HG03108 (cell line): Measurements from ENCODE around the gene KRTAP12-2.
"Not testable (repeated sequence)": the region's sequence is repeated elsewhere in the genome, so short reads cannot be mapped to it uniquely, and the experiment has no call there.

Experiments
- ATAC-seq: cut with Tn5 transposase; IDR thresholded peaks from one replicate; pipeline ENCODE4 v1.9.1; 2021; ENCODE audit warnings: moderate library complexity; ENCODE audit not compliant: unreplicated experiment

Gene KRTAP12-2

DNA sequence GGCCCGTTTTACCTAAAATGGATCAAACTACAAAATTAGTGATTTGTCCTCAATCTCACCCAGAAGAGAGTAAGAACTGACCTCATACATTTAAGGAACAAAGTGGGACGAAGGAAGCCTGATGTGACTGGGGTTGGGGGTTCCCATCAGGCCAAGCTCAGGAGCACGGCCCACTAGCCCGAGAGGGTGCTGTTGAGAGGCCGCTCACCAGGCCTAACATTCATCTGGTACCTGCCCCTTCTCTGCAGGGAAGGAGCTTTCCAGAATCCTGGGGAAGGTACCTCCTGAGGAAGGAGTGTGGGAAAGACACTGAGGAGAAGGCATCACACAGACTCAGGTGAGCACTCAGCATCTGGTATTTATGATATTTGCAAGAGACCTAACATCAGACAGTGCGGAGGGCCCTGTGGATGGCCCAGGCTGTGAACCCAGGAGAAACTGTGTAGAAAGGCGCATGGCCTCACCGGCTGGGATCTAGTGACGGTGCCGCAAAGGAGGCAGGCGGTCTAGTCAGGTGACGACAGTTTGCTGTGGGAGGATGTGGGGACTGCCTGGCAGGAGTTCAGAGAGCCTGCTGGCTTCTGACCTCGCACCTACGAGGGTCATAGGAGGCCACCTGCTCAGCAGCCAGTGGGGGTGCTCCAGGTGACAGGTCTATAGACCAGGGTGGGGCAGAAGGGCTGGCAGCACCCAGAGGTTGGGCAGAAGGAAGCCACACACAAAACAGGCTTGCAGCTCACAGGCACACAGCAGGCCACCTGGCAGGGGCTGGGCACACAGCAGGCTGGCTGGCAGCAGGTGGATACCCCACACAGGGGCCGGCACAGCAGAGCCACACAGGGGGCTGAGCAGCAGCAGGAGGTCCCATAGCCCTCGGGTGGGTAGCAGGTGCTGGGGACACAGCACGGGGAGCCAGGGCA, 12.8 kb downstream of the KRTAP12-2 start:
- no peak for ATAC-seq

DNA sequence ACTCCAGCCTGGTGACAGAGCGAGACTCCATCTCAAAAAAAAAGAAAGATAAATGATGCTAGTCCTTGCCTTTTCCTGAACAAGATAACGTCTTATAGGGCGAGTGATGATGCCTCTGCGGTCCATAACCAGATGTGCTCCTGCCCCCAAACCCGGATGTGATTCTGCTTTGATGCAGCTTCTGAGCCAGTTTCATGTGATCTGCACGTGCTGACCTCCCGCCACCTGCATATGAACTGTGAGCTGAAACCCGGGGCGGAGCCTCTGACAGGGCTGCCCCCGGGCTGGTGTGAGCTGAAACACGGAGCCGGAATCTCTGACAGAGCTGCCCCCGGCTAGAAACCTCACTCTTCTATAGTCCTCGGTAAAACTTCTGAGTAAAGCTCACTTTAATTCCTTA, 13.6 kb downstream of the KRTAP12-2 start:
- ATAC-seq = no peak

DNA sequence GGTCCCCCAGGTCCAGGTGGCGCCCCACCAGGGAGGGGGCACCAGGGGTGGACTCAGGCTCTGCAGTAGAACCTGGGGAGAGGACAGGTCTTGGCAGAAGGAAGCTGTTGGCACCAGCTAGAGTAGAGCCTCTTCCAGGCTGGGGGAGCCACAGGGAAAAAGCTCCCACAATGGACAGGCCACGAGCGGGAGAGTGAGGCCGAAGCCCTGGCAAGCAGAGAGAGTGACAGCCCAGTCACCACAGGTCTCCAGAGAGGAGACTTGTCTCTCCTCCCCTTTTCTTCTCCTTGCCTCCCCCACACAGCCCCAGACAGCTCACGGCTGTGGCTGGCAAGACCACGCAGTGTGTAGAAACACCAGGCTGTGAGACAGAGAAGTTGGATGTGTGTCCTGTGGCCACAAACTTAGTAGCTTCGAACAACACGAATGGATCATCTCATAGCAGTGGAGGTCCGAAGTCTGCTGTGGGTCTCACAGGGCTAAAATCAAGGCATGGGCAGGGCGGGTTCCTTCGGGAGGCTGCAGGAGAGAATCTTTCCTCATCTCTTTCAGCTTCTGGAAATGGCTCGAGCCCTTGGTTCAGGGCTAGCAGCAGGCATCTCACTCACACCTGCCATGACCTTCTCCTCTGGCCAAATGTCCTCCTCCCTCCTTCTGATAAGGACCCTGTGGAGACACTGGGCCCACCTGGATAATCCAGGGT, 15.6 kb downstream of the KRTAP12-2 start:
- no peak for ATAC-seq

DNA sequence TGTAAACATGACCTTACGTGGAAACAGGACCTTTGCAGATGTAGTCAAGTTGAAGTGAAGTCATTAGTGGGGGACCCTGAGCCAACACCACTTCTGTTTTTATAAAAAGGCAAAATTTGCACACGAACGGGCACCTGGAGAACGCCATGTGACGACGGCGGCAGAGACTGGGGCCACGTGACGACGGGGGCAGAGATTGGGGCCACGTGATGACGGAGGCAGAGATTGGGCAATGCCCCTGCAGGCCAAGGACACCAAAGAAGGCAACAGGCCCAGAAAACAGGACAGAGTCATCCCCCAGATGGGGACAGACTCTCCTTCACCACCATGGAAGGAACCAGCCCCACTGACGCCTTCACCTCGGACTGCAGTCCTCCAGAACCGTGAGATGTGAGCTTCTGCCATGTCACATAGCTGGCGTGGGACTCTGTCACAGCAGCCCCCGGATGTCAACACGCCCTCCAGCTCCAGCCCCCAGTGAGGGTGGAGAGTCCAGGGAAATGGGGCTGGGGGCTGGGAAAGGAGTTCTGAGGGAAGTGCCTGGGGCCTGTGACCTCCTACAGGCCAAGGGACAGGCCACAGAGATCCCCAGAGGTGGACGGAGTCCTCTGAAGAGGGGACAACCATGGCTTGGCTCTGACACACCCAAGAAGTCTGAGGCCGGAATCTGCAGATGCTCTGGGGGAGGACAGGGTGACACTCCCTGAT, 16.3 kb downstream of the KRTAP12-2 start:
- no peak for ATAC-seq

DNA sequence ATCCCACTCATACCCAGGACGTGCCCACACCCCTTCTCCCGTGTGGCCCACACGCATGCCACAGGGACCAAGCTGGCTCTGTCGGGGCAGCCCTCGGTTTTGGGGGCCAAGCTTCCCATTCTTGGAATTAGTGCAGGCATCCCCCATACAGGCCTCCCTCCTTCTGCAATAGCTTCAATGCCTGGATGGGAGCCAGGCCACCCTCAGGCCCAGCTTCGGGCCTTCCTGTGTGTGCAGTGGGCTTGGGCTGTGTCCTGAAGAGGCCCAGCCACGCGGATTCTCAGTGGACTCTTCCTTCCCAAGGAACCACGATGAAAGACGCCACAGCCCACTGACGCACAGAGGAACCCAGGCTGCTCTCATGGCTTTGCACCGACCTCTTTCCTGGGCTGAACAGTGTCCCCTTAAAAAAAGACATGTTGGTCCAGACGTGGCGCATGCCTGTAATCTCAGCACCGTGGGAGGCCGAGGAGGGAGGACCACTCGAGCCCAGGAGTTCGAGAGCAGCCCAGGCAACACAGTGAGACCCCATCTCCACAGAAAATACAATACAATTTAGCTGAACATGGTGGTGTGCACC, 17.1 kb downstream of the KRTAP12-2 start:
- ATAC-seq = no peak

DNA sequence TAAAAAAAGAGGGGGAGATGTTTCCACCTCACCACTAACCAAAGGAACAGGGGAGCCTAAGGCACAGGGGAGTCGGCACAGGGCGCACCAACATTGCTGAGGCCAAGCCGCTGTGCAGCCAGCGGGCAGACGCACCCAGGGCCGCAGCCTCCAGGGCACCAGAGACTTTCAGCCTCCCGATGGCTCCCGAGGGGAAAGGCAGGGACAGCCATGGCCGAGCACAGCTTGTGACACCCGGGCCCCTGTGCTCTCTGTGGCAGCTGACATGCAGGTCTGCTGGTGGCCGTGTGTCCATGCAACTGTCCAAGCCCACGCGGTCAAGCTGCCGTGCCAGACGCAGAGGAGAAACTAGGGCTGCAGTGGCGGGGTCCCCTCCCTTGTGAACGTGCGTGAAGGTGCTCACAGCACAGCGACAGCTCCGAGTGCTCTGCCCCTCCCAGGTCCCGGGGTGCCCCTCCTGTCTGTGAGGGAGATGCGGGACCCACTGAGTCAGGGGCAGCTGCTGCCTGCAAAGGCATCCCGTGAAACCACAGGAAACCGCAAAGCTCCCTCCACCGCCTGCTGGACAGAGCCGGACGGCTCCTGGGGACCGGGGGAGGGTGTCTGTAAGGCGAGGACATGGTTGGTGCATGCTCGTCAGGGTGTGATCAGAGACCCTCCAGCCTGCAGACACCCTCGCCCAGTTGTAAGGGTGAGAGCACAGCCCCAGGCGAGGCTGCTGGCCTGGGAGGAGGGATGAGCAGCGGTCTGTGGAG, 18.0 kb downstream of the KRTAP12-2 start:
- ATAC-seq = no peak

DNA sequence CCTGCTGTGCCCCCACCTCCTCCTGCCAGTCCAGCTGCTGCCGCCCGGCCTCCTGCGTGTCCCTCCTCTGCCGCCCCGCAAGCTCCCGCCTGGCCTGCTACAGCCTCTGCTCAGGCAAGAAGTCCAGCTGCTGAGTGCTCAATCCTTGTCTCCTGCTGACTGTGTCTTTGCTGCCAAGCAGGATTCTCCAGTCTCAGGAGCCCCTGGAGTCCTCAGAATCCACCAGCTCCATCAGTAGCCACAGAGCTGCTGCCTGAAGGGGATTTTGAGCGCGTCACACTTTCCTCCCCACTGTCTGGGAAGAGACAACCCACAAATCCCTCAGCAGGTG, 19.5 kb downstream of the KRTAP12-2 start:
- ATAC-seq = no peak

DNA sequence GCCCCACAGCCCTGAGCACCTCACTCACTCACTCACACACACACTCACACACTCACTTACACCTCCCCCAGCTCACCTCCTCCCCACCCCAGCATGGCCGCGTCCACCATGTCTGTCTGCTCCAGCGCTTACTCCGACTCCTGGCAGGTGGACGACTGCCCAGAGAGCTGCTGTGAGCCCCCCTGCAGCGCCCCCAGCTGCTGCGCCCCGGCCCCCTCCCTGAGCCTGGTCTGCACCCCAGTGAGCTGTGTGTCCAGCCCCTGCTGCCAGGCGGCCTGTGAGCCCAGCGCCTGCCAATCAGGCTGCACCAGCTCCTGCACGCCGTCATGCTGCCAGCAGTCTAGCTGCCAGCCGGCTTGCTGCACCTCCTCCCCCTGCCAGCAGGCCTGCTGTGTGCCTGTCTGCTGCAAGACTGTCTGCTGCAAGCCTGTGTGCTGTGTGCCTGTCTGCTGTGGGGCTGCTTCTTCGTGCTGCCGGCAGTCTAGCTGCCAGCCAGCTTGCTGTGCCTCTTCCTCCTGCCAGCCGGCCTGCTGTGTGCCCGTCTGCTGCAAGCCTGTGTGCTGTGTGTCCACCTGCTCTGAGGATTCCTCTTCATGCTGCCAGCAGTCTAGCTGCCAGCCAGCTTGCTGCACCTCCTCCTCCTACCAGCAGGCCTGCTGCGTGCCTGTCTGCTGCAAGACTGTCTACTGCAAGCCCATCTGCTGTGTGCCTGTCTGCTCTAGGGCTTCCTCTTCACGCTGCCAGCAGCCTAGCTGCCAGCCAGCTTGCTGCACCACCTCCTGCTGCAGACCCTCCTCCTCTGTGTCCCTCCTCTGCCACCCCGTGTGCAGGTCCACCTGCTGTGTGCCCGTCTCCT, 20.1 kb downstream of the KRTAP12-2 start, which contains the start of gene KRTAP10-11:
TSS of gene KRTAP10-11 (plus strand) at position 49 of the 856 bp plus-strand sequence. CDS start at position 94, 45 bp downstream.
- ATAC-seq = not testable (repeated sequence)

DNA sequence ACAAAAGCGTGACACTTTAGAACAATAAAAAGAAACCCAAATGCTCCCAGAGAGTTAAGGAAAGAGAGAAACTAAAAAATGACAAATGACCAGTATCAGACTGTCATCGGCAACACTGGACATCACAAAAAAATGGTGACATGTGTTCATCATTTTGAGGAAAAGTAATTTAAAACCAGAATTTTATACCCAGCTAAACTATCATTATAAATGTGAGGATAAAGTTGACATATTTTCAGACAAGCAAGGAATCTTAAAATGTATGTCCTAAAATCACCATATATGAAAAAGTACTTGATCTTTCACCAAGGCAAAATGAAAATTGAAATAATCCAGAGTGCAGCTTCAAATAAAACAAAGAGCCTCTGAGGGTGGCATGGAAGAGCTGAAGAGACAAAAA, 21.8 kb downstream of the KRTAP12-2 start:
- ATAC-seq = no peak

DNA sequence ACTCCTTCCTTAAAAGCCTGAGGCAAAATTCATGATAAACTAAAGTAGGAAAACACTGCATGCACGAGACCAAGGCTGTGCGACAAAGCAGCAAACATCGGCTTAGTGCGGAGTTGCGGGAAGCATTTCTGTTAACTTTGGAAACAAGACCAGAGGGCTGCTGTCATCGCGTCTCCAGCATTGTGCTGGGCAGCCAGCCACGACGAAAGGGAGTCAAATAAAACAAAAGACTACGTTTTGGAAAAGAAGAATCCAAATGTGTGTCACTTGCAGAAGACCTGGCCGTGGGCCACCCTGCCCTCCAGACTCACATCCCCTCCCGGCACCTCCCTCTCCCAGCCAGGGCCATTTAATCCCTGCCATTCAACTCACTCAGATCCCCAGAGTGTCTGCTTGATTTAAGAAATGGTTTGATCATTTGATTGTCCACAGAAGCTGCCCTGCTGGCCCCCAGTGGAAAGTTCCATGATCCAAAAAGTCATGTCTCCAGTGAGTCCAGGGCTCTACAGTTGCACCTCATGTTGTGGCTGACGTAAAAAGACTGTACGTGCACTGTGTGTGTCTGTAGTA, 22.9 kb downstream of the KRTAP12-2 start:
- no peak for ATAC-seq

DNA sequence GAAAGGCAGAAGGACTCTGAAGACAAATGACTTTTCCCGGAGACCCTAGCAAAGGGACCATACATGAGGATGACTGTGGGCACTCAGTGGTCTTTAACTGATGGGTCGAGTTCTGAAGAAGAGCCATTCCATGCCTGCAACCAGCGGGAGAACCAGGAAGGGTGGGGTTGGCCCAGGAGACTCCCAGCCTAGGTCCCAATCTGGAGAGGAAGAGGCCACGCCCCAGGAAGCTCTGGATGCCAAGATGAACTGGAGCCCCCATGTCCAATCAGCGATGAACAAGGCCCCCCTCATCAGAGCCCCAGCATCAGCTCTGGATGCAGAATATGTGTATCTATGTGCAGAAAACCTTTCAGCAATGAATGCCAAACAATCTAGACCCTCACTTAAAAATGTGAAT, 26.0 kb downstream of the KRTAP12-2 start:
- no peak for ATAC-seq

DNA sequence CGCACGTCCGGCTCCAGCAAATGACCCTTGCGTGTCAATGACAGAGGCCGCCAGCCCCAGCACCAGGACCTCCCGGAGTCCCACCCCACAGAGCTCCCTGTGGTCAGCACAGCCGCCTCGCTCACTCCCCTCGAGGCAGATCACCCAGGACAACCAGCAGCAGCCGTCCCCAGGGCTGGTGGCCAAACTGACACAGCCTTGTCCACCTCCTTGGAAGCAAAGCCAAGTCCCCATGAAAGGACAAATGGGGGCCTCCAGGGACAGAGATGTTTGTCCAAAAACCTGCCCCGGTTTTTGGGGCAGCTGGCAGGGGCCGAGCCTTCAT, 27.4 kb downstream of the KRTAP12-2 start:
- ATAC-seq = no peak

DNA sequence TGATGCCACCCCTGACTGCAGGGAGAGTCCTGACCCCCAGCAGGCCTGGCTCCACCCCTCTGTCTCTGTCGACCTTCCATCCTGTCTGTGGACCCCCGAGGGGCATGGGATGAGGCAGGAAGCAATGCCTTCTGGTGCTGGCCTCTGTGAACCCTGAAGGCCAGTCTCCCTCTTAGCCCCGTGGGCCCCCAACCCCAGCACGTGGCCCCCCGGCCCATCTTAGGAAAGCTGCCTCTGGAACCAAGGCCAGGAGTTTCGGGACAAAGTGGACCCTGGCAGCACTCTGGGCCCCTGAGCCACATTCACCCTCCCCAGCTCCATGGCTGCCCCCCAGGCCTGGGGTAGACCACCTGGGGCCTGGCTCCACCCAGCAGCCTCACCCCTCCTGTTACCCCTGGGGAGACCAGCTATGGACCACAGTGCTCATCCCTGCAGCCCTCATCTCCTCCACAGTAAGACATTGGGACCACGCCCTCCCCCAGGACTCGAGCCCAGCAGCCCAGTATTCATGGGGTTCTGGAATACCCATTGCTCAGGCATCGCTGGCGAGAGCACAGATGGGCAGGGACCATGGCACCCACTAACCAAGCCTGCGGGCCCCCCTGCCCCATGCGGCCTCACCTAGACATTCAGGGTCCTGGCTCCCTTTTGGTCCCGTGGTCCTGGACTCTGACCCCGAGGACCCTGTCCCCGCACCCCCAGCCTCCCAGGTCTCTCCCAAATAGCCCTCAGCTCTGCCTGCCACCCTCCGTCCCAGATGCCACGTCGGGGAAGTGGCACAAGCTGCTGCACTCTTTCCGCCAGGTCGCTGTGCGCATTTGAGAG, 28.0 kb downstream of the KRTAP12-2 start:
- ATAC-seq = not testable (repeated sequence)

DNA sequence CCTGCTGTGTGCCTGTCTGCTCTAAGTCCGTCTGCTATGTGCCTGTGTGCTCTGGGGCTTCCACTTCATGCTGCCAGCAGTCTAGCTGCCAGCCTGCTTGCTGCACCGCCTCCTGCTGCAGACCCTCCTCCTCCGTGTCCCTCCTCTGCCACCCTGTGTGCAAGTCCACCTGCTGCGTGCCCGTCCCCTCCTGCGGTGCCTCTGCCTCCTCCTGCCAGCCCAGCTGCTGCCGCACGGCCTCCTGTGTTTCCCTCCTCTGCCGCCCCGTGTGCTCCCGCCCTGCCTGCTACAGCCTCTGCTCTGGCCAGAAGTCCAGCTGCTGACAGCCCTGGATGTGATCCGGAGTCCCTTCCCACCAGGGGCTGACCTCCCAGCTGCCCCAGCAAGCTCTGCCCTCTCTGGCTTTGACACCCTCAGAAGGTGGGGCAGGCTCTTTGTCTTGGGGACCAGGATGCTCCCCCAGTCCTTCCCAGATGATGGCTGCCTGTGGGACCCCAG, 28.8 kb downstream of the KRTAP12-2 start:
- ATAC-seq = not testable (repeated sequence)

DNA sequence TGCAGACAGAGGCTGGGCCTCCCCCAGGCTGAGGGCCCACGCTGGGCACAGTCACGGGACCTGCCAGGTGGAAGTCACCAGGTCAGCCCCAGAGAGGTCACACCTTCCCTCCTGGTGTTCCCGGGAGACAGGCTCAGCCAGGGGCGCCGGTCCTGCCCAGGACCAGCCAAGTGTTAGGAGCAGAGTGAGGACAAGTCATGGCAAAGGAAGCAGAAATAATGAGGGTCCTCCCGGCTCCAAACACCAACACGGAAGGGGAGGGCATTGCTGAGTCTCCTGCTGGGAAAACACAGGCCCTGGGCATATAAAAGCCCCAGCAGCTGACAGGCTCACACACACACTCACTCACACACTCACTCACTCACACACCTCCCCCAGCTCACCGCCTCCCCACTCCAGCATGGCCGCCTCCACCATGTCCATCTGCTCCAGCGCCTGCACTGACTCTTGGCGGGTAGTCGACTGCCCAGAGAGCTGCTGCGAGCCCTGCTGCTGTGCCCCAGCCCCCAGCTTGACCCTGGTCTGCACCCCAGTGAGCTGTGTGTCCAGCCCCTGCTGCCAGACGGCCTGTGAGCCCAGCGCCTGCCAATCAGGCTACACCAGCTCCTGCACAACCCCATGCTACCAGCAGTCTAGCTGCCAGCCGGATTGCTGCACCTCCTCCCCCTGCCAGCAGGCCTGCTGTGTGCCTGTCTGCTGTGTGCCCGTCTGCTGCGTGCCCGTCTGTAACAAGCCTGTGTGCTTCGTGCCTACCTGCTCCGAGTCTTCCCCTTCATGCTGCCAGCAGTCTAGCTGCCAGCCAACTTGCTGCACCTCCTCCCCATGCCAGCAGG, 29.5 kb downstream of the KRTAP12-2 start, which contains the start of gene KRTAP10-10:
TSS of gene KRTAP10-10 (plus strand) at position 339 of the 833 bp plus-strand sequence. CDS start at position 401, 62 bp downstream.
- no peak for ATAC-seq

DNA sequence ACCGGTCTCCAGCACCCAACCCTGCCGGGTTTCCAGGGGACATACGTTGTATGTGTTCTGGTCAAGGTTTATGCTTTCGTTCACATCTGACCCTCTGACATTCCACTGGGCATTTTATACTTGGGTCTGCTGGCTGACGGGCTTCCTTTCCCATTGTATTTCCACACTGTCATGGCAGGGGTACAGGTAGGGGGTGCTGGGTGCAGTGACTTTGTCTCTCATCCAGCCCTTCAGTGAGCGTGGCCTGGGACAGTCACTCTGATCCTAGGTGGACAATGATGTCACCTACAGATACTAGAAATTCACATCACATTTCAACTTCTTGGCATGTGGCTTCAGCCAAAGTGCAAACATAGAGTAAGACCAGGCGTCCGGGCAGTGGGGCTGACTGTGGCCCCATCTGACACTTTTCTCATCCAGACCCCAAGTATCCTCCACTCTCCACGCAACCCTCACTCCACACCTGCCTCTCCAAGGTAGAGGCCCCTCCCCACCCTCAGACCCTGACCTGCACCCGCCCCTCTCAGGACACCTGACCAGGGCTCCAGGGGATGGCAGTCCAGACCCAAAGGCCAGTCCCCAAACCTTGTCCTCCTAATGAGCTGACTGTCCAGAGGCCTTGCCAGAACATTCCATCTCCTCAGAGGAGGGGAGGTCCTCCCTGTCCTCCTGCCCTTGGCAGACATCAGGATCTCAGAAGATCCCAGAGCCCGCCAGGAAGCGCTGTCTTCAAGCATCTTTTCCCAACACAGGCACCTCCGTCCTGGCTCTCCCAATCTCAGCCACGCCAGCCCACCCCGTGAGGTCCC, 30.3 kb downstream of the KRTAP12-2 start:
- ATAC-seq = no peak
